Ishikawa (cell line): ENCODE results near the gene OVCH1.

Experiments
- CREB1 ChIP-seq: IDR thresholded peaks from 2 replicates; pipeline ENCODE4 v1.6.1; 2012; ENCODE audit warnings: low read depth
- EP300 ChIP-seq: IDR thresholded peaks from 2 replicates; pipeline ENCODE4 v1.6.1; 2012; ENCODE audit warnings: borderline replicate concordance
- RAD21 ChIP-seq: IDR thresholded peaks from 2 replicates; pipeline ENCODE4 v1.6.1; 2012; ENCODE audit warnings: low read depth
- REST ChIP-seq: IDR thresholded peaks from 2 replicates; pipeline ENCODE4 v1.6.1; 2012; ENCODE audit warnings: low read depth, mild to moderate bottlenecking
- TAF1 ChIP-seq: IDR thresholded peaks from 2 replicates; pipeline ENCODE4 v1.6.1; 2012; ENCODE audit warnings: low read depth, mild to moderate bottlenecking
- TCF12 ChIP-seq: IDR thresholded peaks from 2 replicates; pipeline ENCODE4 v1.6.1; 2012; ENCODE audit warnings: low read depth
- YY1 ChIP-seq: IDR thresholded peaks from 2 replicates; pipeline ENCODE4 v1.6.1; 2012; ENCODE audit warnings: low read depth

DNA sequence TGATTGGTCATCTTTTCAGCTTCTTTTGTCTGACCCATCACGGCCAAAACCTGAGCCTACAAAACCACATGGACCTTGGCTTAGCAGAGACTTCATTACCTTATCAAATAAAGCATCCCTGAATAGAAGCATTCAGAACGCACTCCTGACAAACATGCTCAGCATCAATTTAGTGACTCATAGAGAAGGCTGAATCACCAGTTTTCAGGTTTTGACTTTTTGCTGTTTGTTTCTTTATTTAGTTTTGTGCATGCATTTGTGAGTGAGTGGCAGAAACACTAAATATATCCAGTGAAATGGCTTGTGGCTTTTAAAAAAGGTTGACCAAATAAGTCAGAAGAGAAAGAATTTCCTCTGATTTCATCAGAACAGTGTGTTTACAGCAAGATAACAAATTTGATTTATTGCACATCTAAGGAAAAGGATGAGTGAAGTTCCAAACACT, 19.0 kb upstream of the OVCH1 start:
- TF ChIP-seq CREB1 (no peak), YY1 (no peak), RAD21 (no peak), TAF1 (no peak), EP300 (no peak), TCF12 (no peak), REST (no peak)
